HG03103 (cell line): Measurements from ENCODE around the gene MIF4GD.

Experiments
- ATAC-seq: cut with Tn5 transposase; IDR thresholded peaks from one replicate; pipeline ENCODE4 v1.9.1; 2021; ENCODE audit warnings: low read depth; ENCODE audit not compliant: unreplicated experiment

Gene MIF4GD

DNA sequence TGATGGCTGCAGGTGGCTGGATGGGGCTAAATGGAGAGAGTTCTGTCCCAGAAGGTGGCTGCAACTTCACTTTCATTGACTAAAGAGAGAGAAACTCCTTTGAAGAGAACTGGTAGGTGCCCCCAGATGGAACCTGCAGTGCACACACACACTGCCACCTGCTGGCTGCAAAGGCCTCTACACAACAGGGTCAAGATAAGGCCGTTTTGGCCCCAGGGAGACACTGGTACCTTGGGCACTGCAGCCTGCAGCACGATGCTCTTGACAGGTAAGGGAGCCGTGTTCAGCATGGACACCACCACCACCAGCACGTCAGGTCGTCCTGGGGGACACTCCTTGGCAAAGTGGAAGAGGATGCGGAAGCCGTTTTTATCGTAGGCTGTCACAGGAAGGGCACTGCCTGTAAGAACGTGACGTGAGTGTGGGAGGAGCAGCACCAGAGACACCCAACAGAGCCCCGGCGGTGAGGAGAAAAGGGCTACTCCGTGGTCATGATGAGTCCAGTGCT lies 32.3 kb downstream of the MIF4GD start:
- ATAC-seq: no peak

DNA sequence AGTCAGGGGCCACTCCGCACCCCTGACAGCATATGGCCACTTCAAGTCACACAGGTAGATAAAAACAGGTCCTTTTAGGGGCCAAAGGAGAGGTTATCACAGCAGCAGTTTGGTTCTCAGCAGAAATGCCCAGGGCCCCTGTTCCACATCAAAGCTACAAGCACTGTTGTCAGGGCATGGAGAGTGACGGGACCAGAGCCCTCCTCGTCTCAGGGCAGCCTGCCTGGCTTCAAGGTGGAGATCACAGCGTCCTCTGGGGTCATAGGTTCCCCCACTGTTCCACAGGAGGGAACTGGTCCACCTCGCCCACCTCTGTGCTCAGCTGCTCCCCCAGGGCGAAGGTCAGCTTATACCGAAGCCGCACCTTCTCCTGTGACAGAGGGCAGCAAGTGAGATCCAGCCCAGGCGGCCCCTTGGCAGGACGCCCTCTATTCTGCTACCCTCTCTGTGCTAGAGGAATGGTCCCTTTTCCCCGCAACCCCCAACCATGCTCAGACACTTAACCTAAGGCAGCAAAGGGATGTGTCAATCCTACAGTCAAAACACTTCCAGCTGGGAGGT lies 32.9 kb downstream of the MIF4GD start:
- ATAC-seq: no peak

GRCh38 chr17:75237100-75238014 lies 33.7 kb downstream of the MIF4GD start:
- ATAC-seq: no peak

GRCh38 chr17:75232786-75233185 lies 38.2 kb downstream of the MIF4GD start:
- ATAC-seq: no peak

DNA sequence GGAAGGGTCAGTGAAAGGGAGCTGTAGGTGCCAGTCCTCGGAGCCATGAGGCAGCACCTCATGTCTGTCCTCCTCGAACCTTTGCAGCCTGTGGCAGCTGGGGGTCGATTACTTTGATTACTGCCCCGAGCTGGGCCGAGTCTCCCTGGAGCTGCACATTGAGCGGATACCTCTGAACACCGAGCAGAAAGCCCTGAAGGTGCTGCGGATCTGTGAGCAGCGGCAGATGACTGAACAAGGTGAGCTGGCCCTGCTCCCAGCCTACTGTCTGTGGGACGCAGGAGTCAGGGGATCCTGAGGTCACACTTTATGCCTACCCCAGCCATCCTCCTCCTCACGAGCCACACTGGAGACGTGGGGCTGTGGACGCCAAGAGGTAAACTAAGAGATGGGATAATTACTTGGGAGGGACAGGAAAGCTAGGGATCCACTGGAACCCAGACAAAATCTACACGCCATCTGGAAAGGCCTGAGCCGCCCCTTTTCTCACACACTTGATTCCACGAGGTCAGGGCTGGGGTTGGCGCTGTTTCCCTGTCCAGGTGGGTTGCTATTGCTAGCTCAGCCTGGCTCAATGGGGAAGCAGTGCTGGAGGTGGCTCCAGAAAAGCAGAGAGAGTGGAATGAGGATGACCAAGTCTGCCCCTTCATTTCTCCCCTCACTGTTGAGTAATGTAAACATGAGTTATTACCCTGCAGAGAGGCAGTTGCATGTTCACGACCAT lies 39.1 kb downstream of the MIF4GD start:
- ATAC-seq: no peak

GRCh38 chr17:75231071-75231470 lies 40.0 kb downstream of the MIF4GD start:
- no peak for ATAC-seq

GRCh38 chr17:75228847-75229246 lies 42.2 kb downstream of the MIF4GD start:
- ATAC-seq: no peak

- ATAC-seq: no peak
These were observed 42.7 kb downstream of the MIF4GD start for GRCh38 chr17:75228305-75228704.

DNA sequence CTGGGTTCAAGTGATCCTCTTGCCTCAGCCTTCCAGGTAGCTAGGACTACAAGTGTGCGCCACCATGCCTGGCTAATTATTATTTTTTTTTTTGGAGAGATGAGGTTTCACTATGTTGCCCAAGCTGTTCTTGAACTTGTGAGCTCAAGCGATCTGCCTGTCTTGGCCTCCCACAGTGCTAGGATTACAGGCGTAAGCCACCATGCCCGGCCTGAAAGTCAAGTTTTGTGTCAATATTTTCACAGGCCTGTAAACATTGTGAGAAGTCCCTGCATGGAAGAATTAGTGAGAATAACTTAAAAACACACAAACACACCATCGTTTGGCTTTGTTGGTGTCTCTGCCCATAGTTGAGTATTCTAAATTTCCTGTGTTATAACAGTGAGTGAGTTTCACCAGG lies 43.3 kb downstream of the MIF4GD start:
- no peak for ATAC-seq

GRCh38 chr17:75225016-75225415 lies 46.0 kb downstream of the MIF4GD start:
- no peak for ATAC-seq

- ATAC-seq: no peak
These were observed 51.2 kb downstream of the MIF4GD start for GRCh38 chr17:75219815-75220214.

GRCh38 chr17:75218131-75218530 lies 52.9 kb downstream of the MIF4GD start:
- no peak for ATAC-seq
